H1 (cell line): ENCODE measurements around the gene CELA1. TPM values are rescaled to one million over a fixed set of nuclear protein-coding genes. Genes with fewer than 3 reads are reported as not detected.

ENCODE experiments used
- CHD1 ChIP-seq: IDR thresholded peaks from 2 replicates; pipeline ENCODE4 v1.6.1; 2012; ENCODE audit warnings: low read depth, low read length, improper control_type of control experiment
- MAFK ChIP-seq: IDR thresholded peaks from 2 replicates; pipeline ENCODE4 v1.6.1; 2012; ENCODE audit warnings: low read depth, mild to moderate bottlenecking, improper control_type of control experiment, low read length
- POLR2A ChIP-seq, 2 experiments: IDR thresholded peaks; 1 replicate in 1 of 2; 2 replicates in 1 of 2; pipeline ENCODE4 v1.6.1; 2011; ENCODE audit warnings: low read depth in 2 of 2, low read length in 2 of 2, mild to moderate bottlenecking in 2 of 2; ENCODE audit errors: control extremely low read depth in 1 of 2
- POLR2AphosphoS5 ChIP-seq: IDR thresholded peaks from 2 replicates; pipeline ENCODE4 v1.6.1; 2011; ENCODE audit warnings: low read depth, low read length
- SP2 ChIP-seq: IDR thresholded peaks from 2 replicates; pipeline ENCODE4 v1.6.1; 2012; ENCODE audit warnings: mild to moderate bottlenecking, low read length, inconsistent platforms
- TAF1 ChIP-seq: IDR thresholded peaks from 2 replicates; pipeline ENCODE4 v1.6.1; 2011; ENCODE audit warnings: mild to moderate bottlenecking, low read depth, low read length
- TBP ChIP-seq: IDR thresholded peaks from 2 replicates; pipeline ENCODE4 v1.6.1; 2011; ENCODE audit warnings: low read depth, low read length, improper control_type of control experiment
- TCF12 ChIP-seq: IDR thresholded peaks from 2 replicates; pipeline ENCODE4 v1.6.1; 2011; ENCODE audit warnings: low read depth, mild to moderate bottlenecking, low read length
- polyA plus RNA-seq, 7 experiments: library from polyadenylated mRNA; depleted of rRNA in 3 of 7; stranded (reverse) in 5 of 7; unstranded in 2 of 7; fragments of >200 nt in 5 of 7; fragments of 200-250 nt in 2 of 7; gene quantifications; 1 replicate in 5 of 7; 2 replicates in 1 of 7; 4 replicates in 1 of 7; pipeline versions ENCODE4 v1.2.1 to v1.2.3, GENCODE V29; 2011 to 2013; ENCODE audit warnings: missing spikeins in 2 of 7, mixed read lengths in 2 of 7
- total RNA-seq: library from RNA; stranded (reverse); fragmentation: NEBNext Ultra II Directional; extraction: Animal tissue kit (Norgen Biotek cat#: 25700); gene quantifications from 2 replicates; pipeline ENCODE4 v1.2.1, GENCODE V29; 2021

Gene CELA1
- total and polyA plus RNA-seq, 2 of the 8 experiments (the other 6 are each of a cell fraction or from before 2014, with no cell fraction given), result 0.09 TPM; not detected in 1

DNA sequence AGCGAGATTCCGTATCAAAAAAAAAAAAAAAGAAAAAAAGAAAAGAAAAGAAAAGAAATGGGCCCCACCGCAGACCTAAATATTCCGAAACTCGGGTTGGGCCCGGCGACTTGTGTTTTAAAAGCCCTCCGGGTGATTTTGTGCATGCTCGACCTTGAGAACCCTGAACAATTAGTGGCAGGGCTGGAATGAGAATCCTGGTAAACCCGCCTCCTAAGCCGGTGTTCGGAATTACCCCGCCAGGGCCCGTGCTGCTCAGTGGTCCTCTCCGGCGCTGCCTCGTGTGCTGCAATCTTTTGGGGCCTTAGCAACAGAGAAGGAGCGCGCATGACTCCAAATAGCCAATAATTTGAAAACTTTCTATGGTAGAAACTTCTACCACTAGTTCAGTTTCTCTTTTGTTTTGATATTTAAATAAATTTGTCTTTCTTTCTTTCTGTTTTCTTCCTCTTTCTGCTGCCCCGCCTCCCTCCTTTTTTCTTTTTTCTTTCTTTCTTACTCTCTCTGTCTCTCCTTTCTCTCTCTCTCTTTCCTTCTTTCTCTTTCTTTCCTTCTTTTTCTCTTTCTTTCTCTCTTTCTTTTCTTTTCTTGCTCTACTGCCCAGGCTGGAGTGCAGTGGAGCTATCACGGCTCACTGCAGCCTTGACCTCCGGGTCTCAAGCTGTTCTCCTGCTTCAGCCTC lies 46.2 kb upstream of the CELA1 start (continued):
- TF ChIP-seq POLR2AphosphoS5 (0 out of 2 replicates have a peak, but pooled peaks have one; percentile 35), TCF12 (no peak), CHD1 (no peak), POLR2A (IDR thresholded peaks at IDR 0.05; ENCODE audit: control extremely low read depth in 1 of 2, low read depth in 2 of 2, low read length in 2 of 2) (peak in 1 of 2 experiments; percentile 48; a peak in 1 of 3 replicates), MAFK (no peak), TBP (0 out of 2 replicates have a peak, but pooled peaks have one; percentile 28), TAF1 (0 out of 2 replicates have a peak, but pooled peaks have one; percentile 31), SP2 (no peak)
- TF ChIP-seq, all 59 proteins: peak for 6
